HepG2 (cell line): ENCODE measurements around the gene BRD1. TPM values are rescaled to one million over a fixed set of nuclear protein-coding genes. Genes with fewer than 3 reads are reported as not detected.

Experiments
- EP300 ChIP-seq, 3 experiments: sonication (generic) in 1 of 3; formaldehyde crosslinking in 1 of 3; IDR thresholded peaks; 2 replicates each; pipeline versions ENCODE4 v1.5.1 to v1.6.1; 2011 to 2020; ENCODE audit warnings: low read depth in 2 of 3, low read length in 2 of 3, borderline replicate concordance in 1 of 3, improper control_type of control experiment in 1 of 3, mild to moderate bottlenecking in 1 of 3, missing genetic modification reagents in 1 of 3, moderate library complexity in 1 of 3
- HDAC1 ChIP-seq: sonication (generic); formaldehyde crosslinking; IDR thresholded peaks from 2 replicates; pipeline ENCODE4 v1.5.1; 2020; ENCODE audit warnings: mild to moderate bottlenecking, missing genetic modification reagents
- MXI1 ChIP-seq: IDR thresholded peaks from 3 replicates; pipeline ENCODE4 v1.6.1; 2012; ENCODE audit warnings: low read depth, low read length, inconsistent platforms, borderline replicate concordance
- PRDM10 ChIP-seq: sonication (generic); formaldehyde crosslinking; IDR thresholded peaks from 2 replicates; pipeline ENCODE4 v1.4.0; 2020; ENCODE audit warnings: low read depth, missing genetic modification reagents
- SP4 ChIP-seq: sonication (generic); formaldehyde crosslinking; IDR thresholded peaks from 2 replicates; pipeline ENCODE4 v1.8.1; 2023; ENCODE audit warnings: mild to moderate bottlenecking, missing genetic modification reagents
- UBTF ChIP-seq: sonication (generic); formaldehyde crosslinking; IDR thresholded peaks from 2 replicates; pipeline ENCODE4 v1.4.0; 2020; ENCODE audit warnings: mild to moderate bottlenecking, missing genetic modification reagents
- ZMAT3 ChIP-seq: sonication (generic); formaldehyde crosslinking; conservative IDR thresholded peaks from 2 replicates; pipeline ENCODE4 v1.7.0; 2021; ENCODE audit warnings: missing genetic modification reagents
- ZNF17 ChIP-seq: sonication (generic); formaldehyde crosslinking; IDR thresholded peaks from 2 replicates; pipeline ENCODE4 v1.5.0; 2020; ENCODE audit warnings: mild to moderate bottlenecking, missing genetic modification reagents
- ZNF264 ChIP-seq: sonication (generic); formaldehyde crosslinking; IDR thresholded peaks from 2 replicates; pipeline ENCODE4 v1.4.0; 2020; ENCODE audit warnings: missing genetic modification reagents
- ZNF281 ChIP-seq: sonication (generic); formaldehyde crosslinking; IDR thresholded peaks from 2 replicates; pipeline ENCODE4 v1.4.0; 2020; ENCODE audit warnings: missing genetic modification reagents, borderline replicate concordance
- polyA plus RNA-seq, 8 experiments: library from polyadenylated mRNA; depleted of rRNA in 3 of 8; stranded (reverse) in 7 of 8; unstranded in 1 of 8; fragments of >200 nt; fragmentation: Illumina TruSeq in 4 of 8; extraction: Trizol in 4 of 8; gene quantifications; 2 replicates each; pipeline versions ENCODE4 v1.2.1 to v1.2.3, GENCODE V29; 2011 to 2016; ENCODE audit warnings: low read depth in 4 of 8, missing spikeins in 1 of 8, mixed read lengths in 1 of 8; ENCODE audit not compliant: insufficient read depth in 1 of 8
- total RNA-seq, 5 experiments: library from RNA; depleted of rRNA; stranded (reverse); fragments of >200 nt; fragmentation: Illumina TruSeq; extraction: Trizol; gene quantifications; 2 replicates each; pipeline ENCODE4 v1.2.3, GENCODE V29; 2016; ENCODE audit warnings: low read depth in 1 of 5
- TF ChIP-seq, protein P1 (sequence below), 2 experiments: sonication (generic) in 1 of 2; formaldehyde crosslinking in 1 of 2; IDR thresholded peaks; 2 replicates each; pipeline versions ENCODE4 v1.6.1 to v1.9.0; 2014 to 2022; ENCODE audit warnings: antibody characterized with exemption in 1 of 2, borderline replicate concordance in 1 of 2, inconsistent platforms in 1 of 2, low read depth in 1 of 2, missing genetic modification reagents in 1 of 2

The BRD1 gene
- total and polyA plus RNA-seq, 2 of the 13 experiments (the other 11 are each of a cell fraction or from before 2014, with no cell fraction given) = 5.1 to 12.0 TPM

DNA sequence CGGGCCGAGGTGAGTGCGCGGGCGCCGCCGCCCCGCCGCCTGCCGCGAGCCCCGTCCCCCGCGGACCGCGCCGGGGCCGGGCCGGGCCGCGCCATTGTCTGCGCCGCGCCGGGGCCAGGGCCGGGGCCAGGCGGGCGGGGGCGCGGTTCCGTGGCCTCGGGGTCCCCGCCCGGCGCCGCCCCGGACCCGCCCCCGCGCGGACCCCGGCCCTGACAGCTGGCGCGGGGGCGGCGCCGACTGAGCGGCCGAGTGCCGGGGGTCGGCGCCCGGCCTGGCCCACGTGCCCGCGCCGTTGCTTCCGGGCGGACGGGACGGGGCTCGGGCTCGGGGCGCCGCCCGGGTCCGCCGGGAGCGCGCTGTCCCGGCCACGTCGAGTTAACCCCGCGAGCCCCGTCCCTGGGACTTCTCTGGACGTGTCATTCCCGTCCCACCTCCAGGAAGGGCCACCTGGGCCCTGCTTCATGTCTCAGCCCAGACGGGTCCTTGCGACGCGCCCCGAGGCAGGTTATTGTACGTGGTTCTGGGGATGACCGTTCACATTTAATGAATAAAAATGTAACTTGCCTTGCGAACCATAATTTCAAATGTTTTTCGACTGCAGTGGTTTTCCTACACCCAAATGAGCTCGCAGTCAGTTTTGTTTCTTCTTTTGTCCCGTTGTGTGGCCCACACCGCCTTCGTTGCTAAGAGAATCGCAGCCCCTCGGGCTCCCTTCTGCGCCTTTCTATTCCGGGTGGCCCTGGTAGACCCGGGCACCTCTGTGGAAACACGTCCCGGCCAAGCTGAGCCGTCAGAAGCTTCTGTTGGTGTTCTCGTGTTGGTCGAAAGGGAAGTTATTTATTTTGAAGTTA is 26.5 kb upstream of the BRD1 start (continued):
- TF ChIP-seq EP300 (IDR thresholded peaks at IDR 0.05; ENCODE audit: low read depth in 2 of 2, low read length in 2 of 2) (no peak), EP300 (CRISPR knock-in tag; IDR thresholded peaks at IDR 0.05; ENCODE audit: borderline replicate concordance) (no peak), UBTF (peak; percentile 49; the same call in 1 of the 2 replicates), SP4 (CRISPR knock-in tag) (0 out of 2 replicates have a peak, but pooled peaks have one; percentile 29), ZMAT3 (CRISPR knock-in tag) (no peak), HDAC1 (CRISPR knock-in tag) (peak; percentile 35; the same call in 1 of the 2 replicates), ZNF281 (CRISPR knock-in tag) (no peak), ZNF264 (CRISPR knock-in tag) (no peak), ZNF17 (CRISPR knock-in tag) (no peak), MXI1 (peak; percentile 49; the same call in 1 of the 3 replicates), PRDM10 (CRISPR knock-in tag) (no peak)
- TF ChIP-seq, protein P1, sequence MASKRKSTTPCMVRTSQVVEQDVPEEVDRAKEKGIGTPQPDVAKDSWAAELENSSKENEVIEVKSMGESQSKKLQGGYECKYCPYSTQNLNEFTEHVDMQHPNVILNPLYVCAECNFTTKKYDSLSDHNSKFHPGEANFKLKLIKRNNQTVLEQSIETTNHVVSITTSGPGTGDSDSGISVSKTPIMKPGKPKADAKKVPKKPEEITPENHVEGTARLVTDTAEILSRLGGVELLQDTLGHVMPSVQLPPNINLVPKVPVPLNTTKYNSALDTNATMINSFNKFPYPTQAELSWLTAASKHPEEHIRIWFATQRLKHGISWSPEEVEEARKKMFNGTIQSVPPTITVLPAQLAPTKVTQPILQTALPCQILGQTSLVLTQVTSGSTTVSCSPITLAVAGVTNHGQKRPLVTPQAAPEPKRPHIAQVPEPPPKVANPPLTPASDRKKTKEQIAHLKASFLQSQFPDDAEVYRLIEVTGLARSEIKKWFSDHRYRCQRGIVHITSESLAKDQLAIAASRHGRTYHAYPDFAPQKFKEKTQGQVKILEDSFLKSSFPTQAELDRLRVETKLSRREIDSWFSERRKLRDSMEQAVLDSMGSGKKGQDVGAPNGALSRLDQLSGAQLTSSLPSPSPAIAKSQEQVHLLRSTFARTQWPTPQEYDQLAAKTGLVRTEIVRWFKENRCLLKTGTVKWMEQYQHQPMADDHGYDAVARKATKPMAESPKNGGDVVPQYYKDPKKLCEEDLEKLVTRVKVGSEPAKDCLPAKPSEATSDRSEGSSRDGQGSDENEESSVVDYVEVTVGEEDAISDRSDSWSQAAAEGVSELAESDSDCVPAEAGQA (IDR thresholded peaks at IDR 0.05; ENCODE audit: low read depth) = no peak
- TF ChIP-seq, protein P1 (CRISPR knock-in tag; IDR thresholded peaks at IDR 0.05; ENCODE audit: borderline replicate concordance) = no peak
